ENCODE results near the gene NRG3.
"Not testable (repeated sequence)": the region's sequence is repeated elsewhere in the genome, so short reads cannot be mapped to it uniquely, and the experiment has no call there.

The NRG3 gene

DNA sequence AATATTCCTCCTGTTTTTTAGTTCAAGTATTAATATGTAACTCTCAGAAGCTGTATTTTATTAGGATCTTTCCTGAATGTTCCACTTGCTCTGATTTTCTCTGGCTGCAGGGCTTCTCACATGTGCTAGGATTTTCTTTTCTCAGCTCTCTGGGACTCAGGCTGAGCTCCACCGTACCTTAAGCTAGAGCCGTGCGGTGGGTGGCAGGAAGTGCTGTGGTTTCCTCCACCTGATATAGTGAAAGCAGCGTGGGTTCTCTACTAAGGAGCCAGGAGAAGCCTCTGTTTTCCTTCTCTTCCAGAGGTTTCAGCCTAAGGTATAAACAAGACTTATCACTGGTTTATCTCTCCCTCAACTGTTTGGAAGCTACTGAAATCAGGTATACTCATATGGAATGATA, 433.6 kb downstream of the NRG3 start:
- no peak for DNase-seq

DNA sequence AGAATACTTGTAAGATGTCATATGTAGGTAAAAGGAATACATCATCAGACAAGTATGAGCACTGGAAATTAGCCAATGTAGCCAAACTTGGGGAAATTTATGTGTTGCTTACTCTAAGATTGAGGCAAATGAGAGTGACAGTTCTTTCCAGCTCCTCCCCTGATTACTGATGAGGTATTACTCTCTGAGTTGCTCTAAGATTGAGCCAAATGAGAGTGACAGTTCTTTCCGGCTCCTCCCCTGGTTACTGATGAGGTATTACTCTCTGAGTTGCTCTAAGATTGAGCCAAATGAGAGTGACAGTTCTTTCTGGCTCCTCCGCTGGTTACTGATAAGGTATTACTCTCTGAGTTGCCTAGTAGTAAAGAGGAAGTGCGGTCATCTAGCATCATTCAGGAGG, 435.8 kb downstream of the NRG3 start:
- no peak for DNase-seq

DNA sequence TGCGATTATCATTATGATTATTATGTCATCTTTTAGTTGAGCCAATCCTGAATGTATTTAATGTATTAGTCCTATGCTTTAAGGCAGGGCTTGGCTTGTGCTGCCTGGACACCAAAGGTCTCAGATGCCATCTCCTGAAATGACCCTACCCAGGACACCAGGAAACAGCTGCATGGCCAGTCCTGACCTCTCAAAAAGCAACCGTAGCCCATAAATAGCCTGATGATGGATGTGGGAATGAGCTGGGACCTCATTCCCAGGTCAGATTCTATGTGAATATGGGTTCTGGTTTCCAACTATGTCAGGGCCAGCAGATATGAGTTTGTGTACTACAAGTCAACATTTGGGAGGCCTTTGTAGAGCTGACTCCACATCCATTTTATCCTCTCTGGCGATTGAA, 438.4 kb downstream of the NRG3 start:
- DNase-seq = no peak

DNA sequence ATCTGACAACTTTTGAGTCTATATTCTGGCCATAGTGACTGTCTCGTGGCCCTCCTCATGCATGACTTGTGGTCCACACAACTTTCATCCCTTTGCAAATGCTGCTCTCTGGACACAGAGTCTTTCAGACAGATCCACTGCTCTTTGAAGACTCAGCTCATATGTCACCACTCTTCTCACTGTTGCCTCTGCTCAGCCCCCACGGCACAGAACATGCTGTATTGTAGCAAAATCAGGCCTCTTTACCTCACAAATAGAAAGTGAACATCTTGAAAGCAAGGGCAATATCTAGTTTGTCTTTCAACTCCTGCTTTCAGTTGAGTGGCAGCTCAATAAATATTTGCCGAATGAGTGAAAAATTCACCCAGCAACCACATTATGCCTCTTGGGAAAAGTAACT, 443.5 kb downstream of the NRG3 start:
- DNase-seq = no peak

DNA sequence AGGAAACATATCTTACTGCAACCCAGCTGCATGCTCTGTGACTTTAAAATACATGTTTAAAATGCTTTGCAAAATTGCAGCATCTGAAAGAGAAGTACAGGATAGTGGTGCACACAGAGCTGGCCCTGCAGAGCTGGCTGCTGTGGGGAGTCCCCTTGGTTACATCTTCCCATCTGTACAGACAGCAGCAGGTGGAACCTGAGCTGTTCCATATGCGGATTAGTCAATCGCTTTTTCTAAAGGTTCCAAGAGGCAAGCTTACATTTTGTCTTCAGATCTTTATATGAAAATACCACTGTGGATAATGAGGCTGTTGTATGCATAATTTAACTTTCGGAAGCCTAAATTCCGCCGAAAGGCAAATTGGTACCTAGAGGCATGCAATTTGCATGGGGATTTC, 444.1 kb downstream of the NRG3 start:
- no peak for DNase-seq

DNA sequence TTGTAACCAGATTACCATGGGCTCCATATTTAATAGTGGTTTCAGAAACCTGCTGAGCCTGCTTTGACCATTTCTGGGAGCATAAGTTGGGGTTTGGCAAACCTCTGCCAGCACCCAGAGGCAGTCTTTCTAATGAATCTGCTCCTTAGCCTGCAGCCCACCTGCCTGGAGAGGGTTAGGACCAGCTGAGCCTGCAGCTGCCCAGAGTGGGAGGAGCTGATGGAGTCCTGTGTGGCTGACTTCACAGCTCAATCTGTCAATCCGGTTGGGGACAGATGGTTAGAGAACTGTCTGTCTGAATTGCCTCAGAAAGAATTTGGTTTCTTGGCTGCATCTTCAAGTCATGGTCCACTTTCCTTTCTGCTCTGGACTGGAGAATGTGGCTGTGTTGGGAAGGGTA, 444.6 kb downstream of the NRG3 start:
- no peak for DNase-seq

DNA sequence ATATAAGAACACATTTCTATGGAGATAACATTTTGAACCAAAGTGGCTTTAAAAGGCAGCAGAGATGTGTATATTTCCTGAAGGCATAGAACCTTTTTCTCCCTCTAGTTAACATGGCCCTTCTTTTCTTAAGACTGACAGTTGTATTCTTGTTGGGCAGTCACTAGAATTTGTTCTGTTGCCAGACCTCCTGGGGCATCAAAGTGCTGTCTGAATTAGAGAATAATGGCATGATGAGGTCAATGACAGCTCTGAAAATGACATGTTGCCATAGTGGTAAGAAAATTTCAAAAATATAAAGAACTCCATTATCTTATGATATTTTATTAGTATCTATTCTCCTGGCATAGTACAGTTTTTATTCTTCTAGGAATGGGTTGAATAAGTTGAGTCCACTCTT, 446.7 kb downstream of the NRG3 start:
- DNase-seq = no peak

DNA sequence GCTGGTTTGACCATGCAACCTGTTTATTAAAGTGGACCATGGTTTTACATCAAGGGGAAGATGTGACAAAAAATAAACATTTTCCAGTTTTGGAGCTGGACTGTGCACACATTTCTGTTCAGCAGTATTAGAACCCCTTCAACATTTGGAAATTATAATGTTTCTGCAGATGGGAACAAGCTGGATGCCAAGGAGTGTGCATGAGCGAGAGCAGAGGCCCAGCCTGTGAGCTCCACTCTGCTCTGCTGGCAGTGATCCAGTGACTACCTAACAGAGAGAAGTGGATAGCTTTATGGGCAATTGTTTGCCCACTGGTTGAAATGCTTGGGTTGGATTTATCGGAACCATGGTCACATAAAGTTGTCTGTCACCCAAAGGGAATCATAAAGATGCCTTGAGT, 456.7 kb downstream of the NRG3 start:
- DNase-seq = no peak

DNA sequence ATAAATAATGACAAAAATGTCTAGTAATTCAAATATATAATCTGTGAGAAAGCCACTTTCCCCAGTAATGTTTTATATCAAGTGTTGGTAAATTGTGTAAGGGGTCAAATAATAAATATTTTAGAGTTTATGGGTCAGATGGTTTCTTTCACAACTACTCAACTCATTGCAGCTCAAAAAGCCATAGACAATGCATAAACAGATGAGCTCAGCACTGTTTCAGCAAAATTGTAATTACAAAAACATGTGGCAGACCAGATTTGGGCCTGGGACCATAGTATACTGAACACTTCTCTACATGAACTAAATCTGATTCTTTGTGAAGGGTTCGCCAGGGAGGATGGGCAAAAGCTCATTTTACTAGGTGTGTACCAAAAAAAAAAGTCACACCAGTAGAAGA, 460.8 kb downstream of the NRG3 start:
- no peak for DNase-seq

DNA sequence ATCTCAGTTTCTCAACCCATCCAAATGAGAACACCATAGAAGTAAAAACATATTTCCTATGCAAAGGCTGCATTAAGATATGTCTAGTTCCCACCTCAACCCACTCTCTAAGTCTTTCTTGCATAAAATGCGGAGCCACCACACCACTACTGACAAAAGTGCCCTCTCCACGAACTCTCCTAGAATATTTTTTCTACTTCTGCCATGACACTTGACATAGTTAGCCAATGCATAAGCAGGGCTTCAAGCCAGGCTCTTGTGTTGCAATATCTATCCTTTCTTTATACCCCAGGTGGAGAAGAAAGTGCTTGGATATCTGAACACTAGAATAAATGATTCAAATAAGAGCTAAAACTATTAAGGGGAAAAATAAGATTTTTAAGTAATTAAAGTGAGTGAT, 465.2 kb downstream of the NRG3 start:
- DNase-seq = no peak

DNA sequence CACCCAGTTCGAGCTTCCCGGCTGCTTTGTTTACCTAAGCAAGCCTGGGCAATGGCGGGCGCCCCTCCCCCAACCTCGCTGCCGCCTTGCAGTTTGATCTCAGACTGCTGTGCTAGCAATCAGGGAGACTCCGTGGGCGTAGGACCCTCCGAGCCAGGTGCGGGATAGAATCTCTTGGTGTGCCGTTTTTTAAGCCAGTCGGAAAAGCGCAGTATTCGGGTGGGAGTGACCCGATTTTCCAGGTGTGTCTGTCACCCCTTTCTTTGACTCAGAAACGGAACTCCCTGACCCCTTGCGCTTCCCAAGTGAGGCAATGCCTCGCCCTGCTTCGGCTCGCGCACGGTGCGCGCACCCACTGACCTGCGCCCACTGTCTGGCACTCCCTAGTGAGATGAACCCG, 474.6 kb downstream of the NRG3 start:
- DNase-seq = not testable (repeated sequence)

DNA sequence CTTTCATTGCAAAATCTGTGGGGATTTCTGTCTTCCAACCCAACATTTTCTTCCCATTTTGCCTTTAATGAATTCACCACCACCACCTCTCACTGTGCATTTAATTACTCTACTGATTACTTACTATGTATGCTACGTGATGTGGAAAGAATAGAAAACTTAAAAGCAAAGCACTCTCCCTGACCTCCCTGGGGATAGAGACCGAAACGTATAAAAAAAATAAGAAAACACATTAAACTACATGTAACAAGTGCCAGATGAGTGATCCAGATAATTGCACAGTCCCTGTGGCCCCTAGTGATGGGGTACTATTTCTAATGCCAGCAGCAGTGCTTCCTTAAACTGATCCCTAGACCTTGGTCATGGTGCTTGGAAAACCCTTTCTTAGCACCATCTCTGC, 478.4 kb downstream of the NRG3 start:
- DNase-seq = no peak

DNA sequence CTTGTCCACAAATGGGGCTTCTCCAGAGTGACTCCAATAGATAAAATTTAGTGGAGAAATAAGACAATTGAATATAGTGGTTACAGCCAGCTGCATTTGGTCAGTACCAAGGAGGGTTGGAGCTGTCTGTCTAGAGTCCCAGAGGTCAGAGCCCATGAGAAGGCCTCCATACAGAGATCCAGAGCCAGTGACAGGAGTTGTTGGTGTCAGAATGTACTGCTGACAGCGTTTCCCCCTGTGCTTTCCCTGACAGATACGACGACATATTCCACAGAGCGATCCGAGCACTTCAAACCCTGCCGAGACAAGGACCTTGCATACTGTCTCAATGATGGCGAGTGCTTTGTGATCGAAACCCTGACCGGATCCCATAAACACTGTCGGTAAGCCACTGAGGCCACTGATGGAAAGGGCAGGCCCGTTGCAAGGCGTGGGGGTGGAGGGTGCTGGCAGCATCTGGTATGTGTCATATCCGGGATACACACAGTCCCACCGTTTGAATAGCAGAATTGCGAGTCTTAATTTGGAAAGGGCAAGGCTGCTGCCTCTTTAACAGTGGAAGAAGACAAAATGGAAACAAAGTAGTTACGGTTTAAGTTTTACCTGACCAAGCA, 483.6 kb downstream of the NRG3 start:
- DNase-seq = no peak

DNA sequence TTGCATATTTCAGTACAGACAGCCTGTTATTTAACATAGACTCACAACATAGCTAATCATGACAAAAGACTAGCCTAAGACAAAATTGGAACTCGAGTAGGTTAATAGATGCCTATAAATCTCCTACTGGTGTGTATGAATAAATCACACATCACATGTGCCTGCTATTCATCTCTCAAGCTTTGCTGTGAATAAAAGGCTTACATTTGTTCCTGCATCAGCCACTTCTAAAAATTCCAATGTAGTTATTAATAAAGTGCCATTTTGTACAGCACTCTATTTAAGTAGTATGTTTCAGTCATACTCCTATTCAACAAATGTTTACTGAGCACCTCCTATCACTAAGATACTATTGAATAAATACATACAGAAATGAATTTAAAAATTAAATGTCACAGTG, 486.3 kb downstream of the NRG3 start:
- no peak for DNase-seq

DNA sequence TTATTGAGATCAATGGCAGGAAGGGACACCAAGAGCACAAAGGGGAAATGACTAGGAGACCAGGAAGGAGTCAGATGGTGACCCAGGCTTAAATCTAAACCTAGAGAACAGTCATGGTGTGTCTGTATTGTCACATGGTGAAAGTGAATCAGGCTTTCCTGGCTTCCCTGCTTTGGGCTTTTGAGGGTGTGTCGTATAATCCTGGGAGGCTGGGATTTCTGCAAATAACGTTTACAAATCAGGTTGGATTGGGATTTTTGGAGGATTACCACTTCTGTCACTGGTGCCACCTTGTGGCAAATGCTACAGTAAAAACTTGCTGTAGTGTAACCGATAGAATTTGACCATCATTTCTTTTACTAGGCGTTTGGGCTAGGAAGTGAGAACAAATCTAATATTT, 502.6 kb downstream of the NRG3 start:
- DNase-seq = no peak

DNA sequence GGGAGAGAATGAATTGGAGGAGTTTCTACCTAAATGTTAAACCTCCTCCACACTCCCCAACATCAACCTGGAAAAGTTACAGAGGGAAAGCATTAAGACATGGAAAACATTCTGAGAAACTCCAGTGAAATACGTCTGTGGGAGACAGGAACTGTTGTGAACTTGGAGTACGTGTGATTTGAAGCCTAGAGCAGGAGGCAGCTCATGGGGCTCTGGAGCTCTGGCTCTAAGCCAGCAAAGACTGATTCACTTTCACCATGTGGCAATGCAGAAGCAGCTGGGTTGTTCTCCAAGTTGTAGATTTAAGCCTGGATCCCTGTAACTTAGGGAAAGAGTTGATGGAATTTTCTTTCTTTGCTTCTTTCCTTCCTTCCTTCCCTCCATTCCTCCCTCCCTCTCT, 503.2 kb downstream of the NRG3 start:
- no peak for DNase-seq

DNA sequence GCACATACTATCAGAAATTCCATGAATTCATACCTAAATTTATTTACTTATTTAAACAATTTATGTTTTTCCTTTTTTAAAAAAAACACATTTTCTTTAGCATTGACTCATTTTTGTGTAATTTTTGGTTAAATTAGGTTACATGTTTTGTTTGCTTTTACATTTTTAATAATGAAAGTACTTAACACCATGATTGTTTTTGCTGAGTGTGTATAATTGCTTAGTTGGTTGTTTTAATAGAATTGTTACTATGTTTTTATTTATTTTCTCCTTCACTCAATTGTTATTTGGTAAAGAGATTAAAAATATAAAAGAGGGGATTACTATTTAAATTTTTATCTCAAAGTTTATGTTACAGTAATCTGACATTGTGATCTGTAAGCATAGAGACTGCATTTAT, 508.4 kb downstream of the NRG3 start:
- DNase-seq = no peak

DNA sequence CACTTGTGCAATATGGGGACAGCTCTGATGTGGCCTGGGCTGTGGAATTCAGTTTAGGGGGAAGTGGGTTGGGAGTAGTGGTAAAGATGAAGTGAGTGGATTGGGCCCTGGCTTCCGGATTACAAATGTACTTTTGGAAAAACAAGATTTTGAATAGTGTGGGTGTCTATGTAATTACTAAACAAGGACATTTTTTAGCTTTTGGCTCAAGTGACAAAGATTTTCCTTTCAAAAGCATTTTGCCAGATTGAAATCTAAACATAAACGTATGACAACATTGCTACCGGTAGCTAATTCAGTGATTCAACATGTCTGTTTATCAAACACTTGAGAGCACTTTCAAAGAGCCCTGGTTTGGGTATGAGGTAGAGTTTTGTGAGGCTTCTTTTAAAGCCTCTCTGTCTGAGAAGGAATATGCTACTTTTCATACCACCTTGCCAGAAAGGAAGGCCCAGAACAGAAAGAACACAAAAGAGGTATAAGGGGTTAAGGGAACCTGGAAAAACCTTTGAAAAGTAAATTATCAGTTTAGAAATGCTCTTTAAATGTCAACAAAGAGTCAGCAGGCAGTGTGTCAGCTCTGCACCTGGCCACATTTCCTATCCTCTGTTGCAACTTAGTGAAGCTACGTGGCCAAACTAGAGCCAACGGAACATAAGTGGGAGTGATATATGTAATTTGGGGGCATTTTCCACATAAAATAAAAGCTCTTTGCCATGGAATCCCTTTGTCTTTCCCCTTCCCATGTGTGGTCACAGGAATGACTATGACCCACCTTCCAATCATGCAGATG, 516.1 kb downstream of the NRG3 start:
- DNase-seq = no peak

DNA sequence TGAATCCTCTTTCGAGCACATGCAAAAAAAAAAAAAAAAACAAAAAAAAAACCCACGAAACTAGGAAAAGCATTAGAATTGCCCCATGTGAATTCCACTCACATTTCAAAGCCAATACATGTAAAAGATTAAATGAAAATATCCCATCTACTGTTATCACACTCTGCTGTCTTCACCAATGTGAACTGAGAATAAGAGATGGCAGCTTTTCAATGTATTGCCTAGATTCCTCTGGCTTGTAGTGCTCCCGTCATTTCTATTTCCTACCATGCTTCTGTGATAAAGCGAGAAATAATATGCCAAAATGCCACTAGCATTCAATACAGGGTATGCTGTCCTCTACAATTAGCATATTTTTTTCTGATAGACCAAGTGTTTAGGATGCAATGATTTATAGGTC, 517.0 kb downstream of the NRG3 start:
- DNase-seq = no peak

DNA sequence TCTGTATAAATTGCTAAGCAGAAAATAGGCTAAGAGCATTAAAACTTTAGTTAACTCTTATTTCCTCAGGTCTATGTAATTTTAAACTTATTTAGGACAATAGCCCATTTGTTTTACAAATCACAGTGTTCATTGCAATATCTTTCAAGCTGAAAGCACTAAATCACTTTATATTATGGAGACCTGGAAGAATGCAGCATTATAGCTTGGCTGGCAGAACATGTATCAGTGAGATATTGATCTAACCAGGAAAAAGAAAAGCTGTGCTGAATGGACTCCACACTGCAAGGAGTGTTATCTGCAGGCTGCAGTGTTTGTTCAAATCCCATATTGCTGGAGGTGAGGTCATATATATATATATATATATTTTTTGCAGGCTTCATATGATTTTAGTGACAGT, 517.5 kb downstream of the NRG3 start:
- DNase-seq = no peak

DNA sequence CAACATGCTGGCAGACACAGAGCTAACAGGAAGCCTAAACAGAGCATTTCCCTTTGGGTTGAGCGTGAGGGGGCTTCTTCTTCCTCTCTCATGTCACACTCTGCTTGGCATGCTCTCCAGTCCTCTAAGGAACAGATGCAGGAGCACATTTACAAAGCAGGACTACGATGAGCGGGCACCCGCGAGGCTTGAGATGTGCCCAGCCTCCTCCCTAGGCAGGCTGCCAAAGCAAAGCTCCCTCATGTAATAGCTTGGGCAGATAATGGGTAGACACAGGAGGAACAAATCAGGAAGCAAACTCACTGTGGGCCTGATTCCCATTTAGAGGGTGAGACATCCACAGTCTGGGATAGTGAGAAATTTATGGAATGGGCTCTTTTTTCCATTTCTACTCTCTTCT, 519.1 kb downstream of the NRG3 start:
- no peak for DNase-seq

DNA sequence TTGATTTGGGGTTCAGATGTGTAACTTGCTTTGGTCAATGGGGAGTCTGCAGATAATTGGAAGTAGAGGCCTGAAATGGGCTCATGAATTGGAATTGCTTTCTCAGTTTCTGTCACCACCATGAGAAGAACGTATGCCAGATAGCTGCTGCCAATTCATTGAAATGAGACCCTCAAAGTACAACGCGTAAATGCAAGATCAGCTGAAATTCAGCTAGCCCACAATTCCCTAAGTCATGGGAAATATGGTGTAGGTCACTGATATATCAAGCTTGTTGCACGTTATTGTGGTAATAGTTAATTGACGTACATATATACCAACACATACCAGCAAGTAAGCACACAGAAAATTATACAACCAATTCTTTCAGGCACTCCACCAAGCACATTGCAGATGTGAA, 520.0 kb downstream of the NRG3 start:
- DNase-seq = no peak

DNA sequence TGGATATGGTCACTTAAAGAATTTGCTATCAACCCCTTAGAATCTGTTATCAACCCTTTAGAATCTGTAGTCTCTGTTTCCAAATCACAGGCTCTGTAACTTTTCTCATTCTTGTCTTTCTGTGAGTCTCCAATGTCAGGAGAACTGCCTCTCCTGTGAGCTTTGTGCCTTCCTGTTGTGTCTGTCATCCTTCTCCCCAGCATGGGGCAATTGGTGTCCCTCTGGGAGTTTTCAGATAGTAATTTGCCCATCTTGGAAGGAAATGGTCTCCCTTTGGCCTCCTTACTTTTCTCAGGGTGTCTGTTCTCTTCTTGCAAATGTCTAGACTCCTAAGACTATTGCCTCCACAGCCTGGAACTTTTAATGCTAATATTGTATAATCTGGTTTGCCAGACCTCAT, 521.9 kb downstream of the NRG3 start:
- no peak for DNase-seq

DNA sequence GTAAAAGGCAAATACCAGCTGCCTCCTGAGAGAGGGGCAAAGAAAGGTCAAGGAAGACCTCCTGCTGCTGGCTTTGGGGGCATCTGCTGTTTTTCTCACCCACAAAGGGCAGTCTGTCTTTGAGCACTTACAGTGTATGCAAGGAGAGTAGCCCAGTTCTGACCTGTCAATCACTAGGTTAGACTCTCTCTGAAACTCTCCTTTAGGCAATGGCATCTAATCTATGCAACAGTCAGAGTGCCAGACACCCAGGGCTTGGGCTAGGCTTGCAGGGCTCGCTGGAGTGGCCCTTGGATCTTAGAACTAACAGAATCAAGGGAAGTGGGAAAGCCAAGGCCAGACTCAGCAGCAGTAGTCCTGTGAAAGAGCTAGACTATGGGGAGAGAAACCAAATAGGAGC, 522.9 kb downstream of the NRG3 start:
- no peak for DNase-seq

DNA sequence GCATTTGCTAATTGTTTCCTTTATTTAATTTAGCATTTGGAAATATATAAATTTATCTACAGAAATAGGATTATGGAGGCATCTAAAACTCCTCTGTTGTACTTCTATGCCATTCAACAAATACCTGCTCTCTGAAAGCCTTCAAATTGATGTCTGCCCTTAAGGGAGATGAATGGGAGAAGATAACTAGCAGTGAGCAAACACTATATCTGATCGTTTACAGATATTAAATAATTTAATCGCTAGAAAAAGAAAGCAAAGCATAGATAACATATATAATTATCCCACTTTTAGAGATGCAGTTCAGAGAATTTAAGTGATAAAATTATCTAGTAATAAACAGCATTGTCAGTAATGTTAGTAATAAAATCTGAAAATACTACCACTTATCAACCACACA, 524.9 kb downstream of the NRG3 start:
- DNase-seq = no peak
